BE2C (cell line): ENCODE results near the gene SLC9C1.

ENCODE experiments used
- DNase-seq: peaks from one replicate; pipeline ENCODE4 v3.0.0-alpha.2; 2020
- H3K27me3 ChIP-seq: fragments of 250-450 bp; sonication (Bioruptor Pico); 2 replicates; pipeline ENCODE4 v1.5.1; 2020; ENCODE audit warnings: mild to moderate bottlenecking
- H3K36me3 ChIP-seq: fragments of 250-450 bp; sonication (Bioruptor Pico); 2 replicates; pipeline ENCODE4 v1.5.1; 2020; ENCODE audit warnings: mild to moderate bottlenecking
- H3K4me1 ChIP-seq: fragments of 250-450 bp; sonication (Bioruptor Pico); 2 replicates; pipeline ENCODE4 v1.5.1; 2020
- H3K4me3 ChIP-seq: 2 replicates; pipeline ENCODE4 v1.5.1; 2011; ENCODE audit warnings: low read depth, low read length
- H3K9me3 ChIP-seq: fragments of 250-450 bp; sonication (Bioruptor Pico); 2 replicates; pipeline ENCODE4 v1.5.1; 2020
- TF ChIP-seq, protein P1 (sequence below): IDR thresholded peaks from 2 replicates; pipeline ENCODE4 v1.5.1; 2012; ENCODE audit warnings: mild to moderate bottlenecking, low read depth, low read length

Gene SLC9C1

DNA sequence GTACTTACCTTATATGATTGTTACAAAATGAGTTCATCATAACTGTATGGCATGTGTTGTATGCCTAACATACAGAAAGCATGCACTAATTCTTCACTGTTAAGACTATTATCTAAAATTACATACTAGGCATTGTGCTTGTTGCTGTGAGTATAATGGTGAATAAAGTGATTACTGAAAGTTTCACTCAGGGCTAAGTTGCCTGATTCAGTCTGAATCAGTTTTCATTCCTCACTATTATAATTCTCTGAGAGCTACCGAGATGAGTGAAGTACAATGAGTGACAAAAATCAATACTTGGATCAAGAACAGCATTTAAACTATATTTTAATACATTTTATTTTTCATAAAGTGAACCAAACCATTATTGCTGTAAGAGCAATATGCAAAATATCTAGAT lies 153.4 kb downstream of the SLC9C1 start:
- Histone ChIP-seq H3K4me3 (no peak overlapping the region), H3K9me3 (no peaks in the 10 kb centered on the region), H3K27me3 (no peaks in the 10 kb centered on the region; the same call in 1 of the 2 replicates), H3K4me1 (peaks cover under 1% of the 10 kb centered on the region), H3K36me3 (no peaks in the 10 kb centered on the region)
- TF ChIP-seq, protein P1, sequence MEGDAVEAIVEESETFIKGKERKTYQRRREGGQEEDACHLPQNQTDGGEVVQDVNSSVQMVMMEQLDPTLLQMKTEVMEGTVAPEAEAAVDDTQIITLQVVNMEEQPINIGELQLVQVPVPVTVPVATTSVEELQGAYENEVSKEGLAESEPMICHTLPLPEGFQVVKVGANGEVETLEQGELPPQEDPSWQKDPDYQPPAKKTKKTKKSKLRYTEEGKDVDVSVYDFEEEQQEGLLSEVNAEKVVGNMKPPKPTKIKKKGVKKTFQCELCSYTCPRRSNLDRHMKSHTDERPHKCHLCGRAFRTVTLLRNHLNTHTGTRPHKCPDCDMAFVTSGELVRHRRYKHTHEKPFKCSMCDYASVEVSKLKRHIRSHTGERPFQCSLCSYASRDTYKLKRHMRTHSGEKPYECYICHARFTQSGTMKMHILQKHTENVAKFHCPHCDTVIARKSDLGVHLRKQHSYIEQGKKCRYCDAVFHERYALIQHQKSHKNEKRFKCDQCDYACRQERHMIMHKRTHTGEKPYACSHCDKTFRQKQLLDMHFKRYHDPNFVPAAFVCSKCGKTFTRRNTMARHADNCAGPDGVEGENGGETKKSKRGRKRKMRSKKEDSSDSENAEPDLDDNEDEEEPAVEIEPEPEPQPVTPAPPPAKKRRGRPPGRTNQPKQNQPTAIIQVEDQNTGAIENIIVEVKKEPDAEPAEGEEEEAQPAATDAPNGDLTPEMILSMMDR = no peak
- DNase-seq = no peak

DNA sequence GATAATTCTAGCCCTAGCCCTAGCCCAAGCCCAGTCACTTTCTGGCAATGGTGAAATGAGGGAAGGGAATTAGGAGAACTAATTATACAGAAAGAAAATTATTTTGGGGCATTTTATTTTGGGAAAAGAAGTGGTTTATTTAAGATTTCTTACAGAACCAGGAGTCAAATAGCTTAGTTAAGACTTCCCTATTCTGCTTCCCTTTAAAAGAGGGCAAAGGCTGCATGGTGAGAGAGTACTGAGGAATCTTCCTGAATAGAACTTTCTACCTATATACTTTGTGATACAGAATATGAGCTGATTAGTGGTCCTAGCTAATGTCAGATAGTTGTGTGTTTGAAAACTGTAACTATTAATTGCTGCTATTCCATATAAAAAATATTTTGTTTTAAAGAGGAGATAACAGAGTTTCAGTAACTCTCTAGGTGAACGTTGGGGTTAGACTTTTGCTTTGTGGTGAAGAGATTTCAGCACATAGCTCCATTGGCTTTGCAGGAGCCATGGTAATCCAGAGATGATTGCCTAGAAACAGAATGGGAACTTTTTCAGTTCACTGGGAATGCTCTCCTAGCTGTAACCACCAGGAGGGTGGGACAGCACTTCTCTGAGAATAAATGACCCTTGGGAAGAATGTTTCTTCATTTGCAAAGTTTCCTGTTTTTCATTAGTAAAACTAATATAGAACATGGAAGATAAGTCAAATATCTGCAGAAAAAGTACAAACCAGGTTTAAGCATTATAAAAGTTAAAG lies 155.6 kb downstream of the SLC9C1 start:
- DNase-seq = no peak
- TF ChIP-seq, protein P1 = no peak
- Histone ChIP-seq H3K4me3 (no peak overlapping the region), H3K27me3 (no peaks in the 10 kb centered on the region), H3K9me3 (no peaks in the 10 kb centered on the region), H3K4me1 (peaks cover 14% of the 10 kb centered on the region), H3K36me3 (no peaks in the 10 kb centered on the region)

DNA sequence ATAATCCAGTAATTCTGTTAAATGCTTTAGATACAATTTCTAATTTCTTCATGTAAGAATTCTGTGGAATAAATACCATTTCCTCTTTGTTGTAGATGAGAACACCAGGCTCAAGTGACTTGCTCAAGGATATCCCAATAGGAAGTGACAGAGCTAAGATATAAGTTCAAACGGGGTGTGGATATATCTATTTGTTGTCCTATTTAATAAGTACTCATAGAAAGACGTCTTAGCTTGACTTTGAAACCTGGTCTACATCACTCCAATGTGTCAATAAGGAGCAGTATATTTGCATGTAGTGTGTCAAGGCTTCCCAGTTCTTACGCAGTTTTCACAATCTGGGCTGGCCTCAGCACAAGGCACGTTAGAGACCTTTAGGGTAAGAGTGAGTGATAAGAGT lies 156.2 kb downstream of the SLC9C1 start:
- Histone ChIP-seq H3K4me1 (peaks cover 14% of the 10 kb centered on the region), H3K27me3 (no peaks in the 10 kb centered on the region), H3K9me3 (no peaks in the 10 kb centered on the region), H3K4me3 (no peak overlapping the region), H3K36me3 (no peaks in the 10 kb centered on the region)
- TF ChIP-seq, protein P1 = no peak
- no peak for DNase-seq

DNA sequence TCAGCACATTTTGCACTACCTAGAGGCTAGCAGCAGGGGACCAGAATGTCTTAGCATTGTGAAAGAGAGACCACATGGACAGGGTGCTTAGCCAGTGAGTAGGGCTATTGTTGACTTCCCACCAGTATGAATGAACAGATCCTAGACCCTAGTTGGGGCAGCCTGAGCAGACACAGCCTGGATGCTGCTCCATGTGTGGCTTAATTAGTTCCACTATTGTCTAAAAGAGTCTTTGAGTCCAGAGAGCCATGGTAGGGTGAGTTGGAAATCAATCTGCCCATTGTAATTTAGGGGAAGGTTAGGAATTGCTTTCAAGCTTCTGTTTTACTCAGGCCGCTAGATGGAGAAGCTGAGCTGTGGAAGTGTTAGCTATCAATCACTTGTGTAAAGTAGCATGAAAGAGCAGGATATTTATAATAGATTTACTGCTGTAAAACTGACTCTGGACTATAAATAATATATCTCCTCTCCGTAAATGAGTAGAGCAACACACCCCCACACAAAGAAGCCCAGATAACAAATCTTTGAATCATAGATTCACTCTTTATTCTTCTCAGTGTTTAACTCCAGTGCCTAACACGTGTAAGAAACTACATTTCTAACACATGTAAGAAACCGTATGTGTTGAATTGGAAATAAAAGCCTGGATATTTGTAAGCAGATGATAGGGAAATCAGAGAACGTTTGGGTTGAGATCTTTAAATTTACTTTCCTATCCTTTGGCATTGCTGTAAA lies 156.9 kb downstream of the SLC9C1 start:
- peak; percentile 43 for DNase-seq
- no peaks in the 10 kb centered on the region for H3K36me3 ChIP-seq
- TF ChIP-seq, protein P1 = peak; percentile 85
- no peaks in the 10 kb centered on the region for H3K9me3 ChIP-seq
- no peak overlapping the region for H3K4me3 ChIP-seq
- H3K27me3 ChIP-seq = no peaks in the 10 kb centered on the region
- peaks cover 14% of the 10 kb centered on the region for H3K4me1 ChIP-seq

DNA sequence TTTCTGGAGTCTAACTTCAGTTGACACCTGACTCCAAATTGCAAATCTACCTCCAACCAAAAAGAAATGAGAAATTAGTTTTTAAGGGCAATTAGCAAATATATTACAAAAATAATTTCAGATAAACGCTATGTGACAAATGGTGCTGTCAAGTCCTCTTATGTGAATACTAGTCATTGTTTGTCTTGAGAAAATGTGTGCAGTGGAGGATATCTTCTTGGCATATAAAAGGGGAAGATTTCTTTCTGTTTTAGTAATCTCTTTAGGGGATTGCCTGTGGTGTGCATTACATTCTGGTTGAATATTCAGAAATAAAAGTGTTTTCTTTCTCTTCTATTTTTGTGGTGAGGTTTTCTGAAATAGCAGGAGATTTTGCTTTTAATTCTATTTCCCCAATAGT lies 158.0 kb downstream of the SLC9C1 start:
- DNase-seq = no peak
- Histone ChIP-seq H3K27me3 (no peaks in the 10 kb centered on the region), H3K9me3 (no peaks in the 10 kb centered on the region), H3K4me1 (peaks cover 14% of the 10 kb centered on the region), H3K36me3 (no peaks in the 10 kb centered on the region), H3K4me3 (no peak overlapping the region)
- TF ChIP-seq, protein P1 = no peak
